IMR-90 (cell line): Measurements from ENCODE around the gene CSF1. TPM values are rescaled to one million over a fixed set of nuclear protein-coding genes. Genes with fewer than 3 reads are reported as not detected.

ENCODE experiments used
- ATAC-seq: fragments of 200-7000 bp; cut with Tn5 transposase; 2 replicates; pipeline ENCODE4 v1.9.1; 2020; ENCODE audit warnings: low read depth, mild to moderate bottlenecking, moderate library complexity
- BruUV-seq: library from RNA; stranded (reverse); fragments of 400-500 nt; replicated peaks from 2 replicates; lab custom pipeline; 2021; lab: Mats Ljungman, UMichigan
- CTCF ChIA-PET: fragments of 300-600 bp; formaldehyde crosslinking; extraction: SDS; loops from one replicate; lab custom pipeline; 2021; ENCODE audit warnings: antibody characterized with exemption; lab: Yijun Ruan, JAX
- POLR2A ChIA-PET: fragments of 300-600 bp; sonication (Branson Sonifier 250); formaldehyde crosslinking; loops from one replicate; lab custom pipeline; 2022; ENCODE audit warnings: antibody characterized with exemption; ENCODE audit not compliant: unreplicated experiment; lab: Charles Lee
- DNase-seq: peaks from one replicate; pipeline ENCODE4 v3.0.0; 2013
- H2AFZ ChIP-seq: replicated peaks from 2 replicates; pipeline ENCODE3; 2013; ENCODE audit warnings: low read length, mild to moderate bottlenecking; ENCODE audit not compliant: poor library complexity
- H2AK5ac ChIP-seq: 2 replicates; pipeline ENCODE4 v1.6.1; 2013; ENCODE audit warnings: low read depth, low read length, inconsistent platforms
- H2AK9ac ChIP-seq: replicated peaks from 2 replicates; pipeline ENCODE3; 2013; ENCODE audit warnings: mild to moderate bottlenecking, low read depth, low read length, moderate library complexity; ENCODE audit not compliant: poor library complexity
- H2BK120ac ChIP-seq: 2 replicates; pipeline ENCODE4 v1.6.1; 2013; ENCODE audit warnings: low read depth, low read length, inconsistent platforms
- H2BK15ac ChIP-seq: 3 replicates; pipeline ENCODE4 v1.6.1; 2013; ENCODE audit warnings: low read depth, low read length, inconsistent platforms
- H2BK20ac ChIP-seq: 2 replicates; pipeline ENCODE4 v1.6.1; 2013; ENCODE audit warnings: low read depth, mild to moderate bottlenecking, inconsistent platforms, low read length, moderate library complexity
- H2BK5ac ChIP-seq: 2 replicates; pipeline ENCODE4 v1.6.1; 2013; ENCODE audit warnings: mild to moderate bottlenecking, low read depth, low read length, inconsistent platforms; ENCODE audit not compliant: poor library complexity, severe bottlenecking
- H3K14ac ChIP-seq: replicated peaks from 2 replicates; pipeline ENCODE4 v1.6.1; 2013; ENCODE audit warnings: low read depth, low read length, inconsistent platforms
- H3K18ac ChIP-seq: 2 replicates; pipeline ENCODE4 v1.6.1; 2013; ENCODE audit warnings: low read depth, low read length, control low read depth
- H3K23ac ChIP-seq: 2 replicates; pipeline ENCODE4 v1.6.1; 2013; ENCODE audit warnings: low read depth, low read length, inconsistent platforms
- H3K27ac ChIP-seq: 2 replicates; pipeline ENCODE4 v1.5.1; 2013; ENCODE audit warnings: mild to moderate bottlenecking, control low read depth, low read length; ENCODE audit not compliant: insufficient read depth
- H3K27me3 ChIP-seq: 2 replicates; pipeline ENCODE4 v1.6.1; 2013; ENCODE audit warnings: low read length; ENCODE audit not compliant: control insufficient read depth, insufficient read depth
- H3K36me3 ChIP-seq: 2 replicates; pipeline ENCODE4 v1.6.1; 2013; ENCODE audit warnings: low read length, mixed read lengths; ENCODE audit not compliant: control insufficient read depth, insufficient read depth
- H3K4ac ChIP-seq: 2 replicates; pipeline ENCODE4 v1.6.1; 2013; ENCODE audit warnings: low read depth, low read length, inconsistent platforms
- H3K4me1 ChIP-seq: 2 replicates; pipeline ENCODE4 v1.6.1; 2013; ENCODE audit warnings: low read length, mixed read lengths; ENCODE audit not compliant: control insufficient read depth, insufficient read depth
- H3K4me2 ChIP-seq: 2 replicates; pipeline ENCODE4 v1.6.1; 2013; ENCODE audit warnings: low read depth, mild to moderate bottlenecking, control low read depth, low read length, moderate library complexity
- H3K4me3 ChIP-seq: 2 replicates; pipeline ENCODE4 v1.5.1; 2013; ENCODE audit warnings: low read depth, mild to moderate bottlenecking, control low read depth, low read length, moderate library complexity; ENCODE audit not compliant: insufficient read depth
- H3K56ac ChIP-seq: 2 replicates; pipeline ENCODE4 v1.6.1; 2013; ENCODE audit warnings: low read length, inconsistent platforms; ENCODE audit not compliant: insufficient read depth; ENCODE audit errors: extremely low read depth
- H3K79me1 ChIP-seq, 2 experiments: 2 replicates each; pipeline ENCODE4 v1.6.1; 2013; ENCODE audit warnings: low read length in 2 of 2, inconsistent platforms in 1 of 2, low read depth in 1 of 2
- H3K9ac ChIP-seq: 2 replicates; pipeline ENCODE4 v1.6.1; 2013; ENCODE audit warnings: low read depth, low read length, control low read depth
- H3K9me1 ChIP-seq: 2 replicates; pipeline ENCODE4 v1.6.1; 2013; ENCODE audit warnings: low read length, inconsistent platforms; ENCODE audit not compliant: insufficient read depth
- H3K9me3 ChIP-seq: 2 replicates; pipeline ENCODE4 v1.6.1; 2013; ENCODE audit warnings: low read length; ENCODE audit not compliant: control insufficient read depth, insufficient read depth
- H4K20me1 ChIP-seq: 2 replicates; pipeline ENCODE4 v1.6.1; 2013; ENCODE audit warnings: low read length, inconsistent platforms; ENCODE audit not compliant: insufficient read depth
- H4K5ac ChIP-seq: 2 replicates; pipeline ENCODE4 v1.6.1; 2013; ENCODE audit warnings: mild to moderate bottlenecking, low read depth, low read length, control low read depth
- H4K8ac ChIP-seq, 2 experiments: 2 replicates each; pipeline ENCODE4 v1.6.1; 2013; ENCODE audit warnings: low read depth in 2 of 2, low read length in 2 of 2, control low read depth in 1 of 2, inconsistent platforms in 1 of 2
- H4K91ac ChIP-seq: 2 replicates; pipeline ENCODE4 v1.6.1; 2013; ENCODE audit warnings: low read depth, low read length, inconsistent platforms; ENCODE audit not compliant: insufficient read depth
- CEBPB ChIP-seq: IDR thresholded peaks from 2 replicates; pipeline ENCODE4 v1.6.1; 2012; ENCODE audit warnings: low read depth, low read length, improper control_type of control experiment
- RCOR1 ChIP-seq: IDR thresholded peaks from 2 replicates; pipeline ENCODE4 v1.6.1; 2012; ENCODE audit warnings: mild to moderate bottlenecking, low read length, improper control_type of control experiment; ENCODE audit not compliant: insufficient replicate concordance
- WGBS, 2 experiments: methylation state at CpG; one replicate each; pipeline versions ENCODE4 v1.1.5 to v1.1.7; 2013; ENCODE audit warnings: missing lambda C conversion rate in 2 of 2; ENCODE audit not compliant: insufficient read length in 1 of 2; ENCODE audit errors: extremely low coverage in 2 of 2; 5-methylcytosine and 5-hydroxymethylcytosine counted together
- dilution Hi-C: fragments of 300-500 bp; cut with HindIII; formaldehyde crosslinking; loops from one replicate; pipeline ENCODE4 v1.14.3; 2018; ENCODE audit warnings: low sequenced_read_pairs; ENCODE audit not compliant: unreplicated experiment
- in situ Hi-C: fragments of 300-500 bp; cut with MboI; formaldehyde crosslinking; loops from 3 replicates; pipeline ENCODE4 v1.14.3; 2019; ENCODE audit warnings: low sequenced_read_pairs, inconsistent platforms, mixed read lengths
- intact Hi-C: fragments of 100-400 bp; cut with micrococcal nuclease; formaldehyde crosslinking; loops from 2 replicates; pipeline ENCODE4 v1.10.0; 2022
- polyA plus RNA-seq, 3 experiments: library from polyadenylated mRNA; depleted of rRNA; stranded (reverse); fragments of >200 nt; gene quantifications; 2 replicates each; pipeline ENCODE4 v1.2.3, GENCODE V29; 2012; ENCODE audit warnings: low replicate concordance in 1 of 3
- total RNA-seq: library from RNA; depleted of rRNA; stranded (reverse); fragments of >200 nt; gene quantifications from 2 replicates; pipeline ENCODE4 v1.2.3, GENCODE V29; 2012

Gene CSF1
- total and polyA plus RNA-seq, 2 of the 4 experiments (the other 2 are of a cell fraction) = 14.3 to 22.0 TPM

DNA sequence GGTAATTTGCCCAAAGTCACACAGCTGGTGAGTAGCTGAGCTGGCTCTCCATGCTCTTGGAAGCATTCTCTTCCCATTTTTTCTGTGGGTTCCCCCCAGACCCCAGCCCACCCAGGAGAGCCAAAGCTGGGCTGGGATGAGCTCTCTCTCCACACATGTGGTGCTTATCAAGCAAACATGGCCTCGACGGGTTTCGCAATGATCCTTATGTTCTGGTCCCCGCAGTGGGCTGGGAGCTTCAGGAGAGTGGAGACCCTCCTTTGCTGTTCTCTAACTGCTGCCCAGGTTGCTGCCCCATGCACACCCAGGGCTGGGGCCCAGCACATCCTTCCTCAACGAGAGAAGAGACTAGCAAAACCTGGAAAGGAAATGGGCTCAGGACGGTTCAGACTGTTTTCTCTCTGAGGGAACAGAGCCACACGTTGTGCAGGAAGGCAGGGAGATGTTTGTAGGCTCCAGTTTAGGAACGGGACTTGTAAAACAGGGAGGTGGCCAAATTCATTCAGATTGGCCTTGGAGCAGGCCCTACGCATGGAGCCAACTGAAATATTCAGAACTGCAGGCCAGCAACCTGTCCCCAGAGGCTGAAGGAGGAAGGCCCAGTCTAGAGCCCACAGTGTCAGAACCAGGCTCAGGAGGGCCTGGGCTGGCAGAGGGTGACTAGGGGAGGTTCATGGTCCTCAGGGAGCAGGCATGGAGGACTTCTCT, 27.2 kb upstream of the CSF1 start:
- no peak for DNase-seq
- no peak overlapping the region for H2BK15ac ChIP-seq
- H4K5ac ChIP-seq = no peak overlapping the region
- no peak overlapping the region for H3K4me2 ChIP-seq
- no peak overlapping the region for H4K8ac ChIP-seq
- peaks cover 2% of the 10 kb centered on the region; the same call in 1 of the 2 replicates for H3K4me1 ChIP-seq
- no peak overlapping the region for H2AK5ac ChIP-seq
- intact Hi-C loops (no loop called here), in situ Hi-C loops (no loop called here), dilution Hi-C loops (no loop called here)
- H4K91ac ChIP-seq = no peak overlapping the region
- no peak for ATAC-seq
- H2BK120ac ChIP-seq = no peak overlapping the region
- peaks cover 10% of the 10 kb centered on the region for H3K9me1 ChIP-seq
- no peak overlapping the region for H2BK5ac ChIP-seq
- no peak overlapping the region for H2AFZ ChIP-seq
- BruUV-seq = no TSS peak
- H3K23ac ChIP-seq = no peak overlapping the region
- H3K9me3 ChIP-seq = no peaks in the 10 kb centered on the region
- H3K27me3 ChIP-seq = no peaks in the 10 kb centered on the region
- H3K79me1 ChIP-seq = no peaks in the 10 kb centered on the region
- 76% methylated on average over 6 of the region's 9 CpGs; no CpG with 5 or more reads in 1 of the 2 experiments for WGBS, 2 experiments
- no peak overlapping the region for H3K9ac ChIP-seq
- no peak overlapping the region for H2BK20ac ChIP-seq
- CTCF ChIA-PET = no interaction called here
- POLR2A ChIA-PET = no interaction called here
- no peak overlapping the region for H3K14ac ChIP-seq
- no peak overlapping the region for H2AK9ac ChIP-seq
- TF ChIP-seq RCOR1 (no peak), CEBPB (peak; percentile 77)
- H3K36me3 ChIP-seq = no peaks in the 10 kb centered on the region
- no peak overlapping the region for H3K27ac ChIP-seq
- no peak overlapping the region for H3K4me3 ChIP-seq
- H3K4ac ChIP-seq = 0 out of 2 replicates have a peak overlapping the region, but pooled peaks have one; percentile 29
- no peak overlapping the region for H3K18ac ChIP-seq
- no peak overlapping the region for H3K56ac ChIP-seq
- no peaks in the 10 kb centered on the region for H4K20me1 ChIP-seq
